GM12891 (cell line): Measurements from ENCODE around the gene DHX38.

Experiments used
- POLR2A ChIP-seq: IDR thresholded peaks from 2 replicates; pipeline ENCODE4 v1.6.1; 2011; ENCODE audit warnings: low read depth, low read length, control low read depth
- POLR2AphosphoS5 ChIP-seq: IDR thresholded peaks from 2 replicates; pipeline ENCODE4 v1.6.1; 2011; ENCODE audit warnings: low read depth, low read length, control low read depth
- TAF1 ChIP-seq: IDR thresholded peaks from 2 replicates; pipeline ENCODE4 v1.6.1; 2011; ENCODE audit warnings: low read depth, low read length, control low read depth

DNA sequence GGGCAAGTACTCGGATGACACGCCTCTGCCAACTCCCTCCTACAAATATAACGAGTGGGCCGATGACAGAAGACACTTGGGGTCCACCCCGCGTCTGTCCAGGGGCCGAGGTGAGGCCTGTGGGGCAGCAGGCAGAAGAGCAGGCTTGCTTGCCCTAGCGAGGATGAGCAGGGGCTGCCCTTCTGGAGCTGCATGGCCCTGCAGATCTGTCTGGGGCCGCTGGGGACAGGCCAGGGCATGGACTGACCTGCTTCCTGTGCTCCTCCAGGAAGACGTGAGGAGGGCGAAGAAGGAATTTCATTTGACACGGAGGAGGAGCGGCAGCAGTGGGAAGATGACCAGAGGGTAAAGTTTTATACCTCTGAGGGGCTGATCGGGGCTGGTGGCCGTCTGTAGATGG is 5.3 kb downstream of the DHX38 start:
- TF ChIP-seq POLR2AphosphoS5 (no peak), POLR2A (no peak), TAF1 (no peak)
